OCI-LY1 (cell line): ENCODE data around the gene TIMP2.

ENCODE experiments used
- CTCF ChIP-seq: fragments of 200-600 bp; sonication (generic), shearing (Covaris generic); IDR thresholded peaks from 2 replicates; pipeline ENCODE4 v1.5.1; 2017; ENCODE audit warnings: mild to moderate bottlenecking, antibody characterized with exemption, low read length, moderate library complexity, mixed read lengths
- EZH2 ChIP-seq: fragments of 200-600 bp; sonication (generic), shearing (Covaris generic); IDR thresholded peaks from 2 replicates; pipeline ENCODE4 v1.8.0; 2017; ENCODE audit warnings: borderline replicate concordance, mixed run types, mild to moderate bottlenecking, antibody characterized with exemption, low read length, moderate library complexity, mixed read lengths

DNA sequence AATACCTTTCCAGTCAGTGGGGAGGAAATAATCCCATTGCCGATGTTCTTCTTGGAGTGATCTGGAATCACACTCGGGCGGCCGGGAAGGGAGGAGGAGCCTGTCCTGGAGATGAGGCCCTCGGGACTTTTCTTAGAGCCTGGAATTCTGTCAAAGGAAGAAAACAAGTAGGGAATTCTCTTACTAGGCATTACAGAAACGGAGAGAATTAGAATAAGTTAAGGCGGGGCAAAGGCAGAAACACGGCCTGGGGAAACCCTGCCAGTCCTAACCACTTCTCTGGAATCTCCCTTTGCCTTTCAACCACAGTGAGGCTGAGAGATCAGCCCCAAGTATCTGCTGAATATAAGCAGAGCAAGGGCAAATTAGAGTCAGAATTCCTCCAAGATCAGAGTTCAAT lies 112.3 kb downstream of the TIMP2 start:
- TF ChIP-seq CTCF = no peak
- no peak for TF ChIP-seq EZH2
